Liver (tissue), 3 donors: ENCODE results near the gene BRF1.

Source experiments
- EGR1 ChIP-seq, 2 donors: IDR thresholded peaks; 2 replicates each; pipeline ENCODE4 v1.6.1; 2016 to 2018; ENCODE audit warnings: antibody characterized with exemption in 2 of 2, low read depth in 2 of 2
- GABPA ChIP-seq, 2 donors: IDR thresholded peaks in 1 of 2; conservative IDR thresholded peaks in 1 of 2; 2 replicates each; pipeline ENCODE4 v1.6.1; 2016; ENCODE audit warnings: antibody characterized with exemption in 2 of 2, mild to moderate bottlenecking in 1 of 2, moderate library complexity in 1 of 2
- HNF4A ChIP-seq, 2 donors: conservative IDR thresholded peaks; 2 replicates each; pipeline ENCODE4 v1.6.1; 2016; ENCODE audit warnings: antibody characterized with exemption in 2 of 2, mild to moderate bottlenecking in 2 of 2
- HNF4G ChIP-seq: IDR thresholded peaks from 2 replicates; pipeline ENCODE4 v1.6.1; 2016; ENCODE audit warnings: antibody characterized with exemption
- JUND ChIP-seq, 2 donors: IDR thresholded peaks; 2 replicates each; pipeline ENCODE4 v1.6.1; 2016; ENCODE audit warnings: antibody characterized with exemption in 2 of 2
- RAD21 ChIP-seq, 2 donors: IDR thresholded peaks; 2 replicates each; pipeline ENCODE4 v1.6.1; 2016; ENCODE audit warnings: antibody characterized with exemption in 2 of 2, mild to moderate bottlenecking in 2 of 2
- SP1 ChIP-seq: IDR thresholded peaks from 2 replicates; pipeline ENCODE4 v1.6.1; 2018; ENCODE audit warnings: antibody characterized with exemption, mild to moderate bottlenecking
- TAF1 ChIP-seq: conservative IDR thresholded peaks from 2 replicates; pipeline ENCODE4 v1.6.1; 2016; ENCODE audit warnings: antibody characterized with exemption, mild to moderate bottlenecking
- YY1 ChIP-seq: IDR thresholded peaks from 2 replicates; pipeline ENCODE4 v1.6.1; 2016; ENCODE audit warnings: antibody characterized with exemption, mild to moderate bottlenecking
- ZBTB33 ChIP-seq: IDR thresholded peaks from 2 replicates; pipeline ENCODE4 v1.6.1; 2016; ENCODE audit warnings: antibody characterized with exemption
- TF ChIP-seq, protein P1 (sequence below): fragments of 150-350 bp; IDR thresholded peaks from 2 replicates; pipeline ENCODE4 v1.5.1; 2017; ENCODE audit warnings: improper control_type of control experiment, low read depth, low read length; ENCODE audit not compliant: missing input control
- TF ChIP-seq, protein P2 (sequence below): IDR thresholded peaks from 2 replicates; pipeline ENCODE4 v1.6.1; 2016; ENCODE audit warnings: antibody characterized with exemption, mild to moderate bottlenecking
- donor health status: healthy.
- donor health status: healthy.

- TF ChIP-seq, protein P1, sequence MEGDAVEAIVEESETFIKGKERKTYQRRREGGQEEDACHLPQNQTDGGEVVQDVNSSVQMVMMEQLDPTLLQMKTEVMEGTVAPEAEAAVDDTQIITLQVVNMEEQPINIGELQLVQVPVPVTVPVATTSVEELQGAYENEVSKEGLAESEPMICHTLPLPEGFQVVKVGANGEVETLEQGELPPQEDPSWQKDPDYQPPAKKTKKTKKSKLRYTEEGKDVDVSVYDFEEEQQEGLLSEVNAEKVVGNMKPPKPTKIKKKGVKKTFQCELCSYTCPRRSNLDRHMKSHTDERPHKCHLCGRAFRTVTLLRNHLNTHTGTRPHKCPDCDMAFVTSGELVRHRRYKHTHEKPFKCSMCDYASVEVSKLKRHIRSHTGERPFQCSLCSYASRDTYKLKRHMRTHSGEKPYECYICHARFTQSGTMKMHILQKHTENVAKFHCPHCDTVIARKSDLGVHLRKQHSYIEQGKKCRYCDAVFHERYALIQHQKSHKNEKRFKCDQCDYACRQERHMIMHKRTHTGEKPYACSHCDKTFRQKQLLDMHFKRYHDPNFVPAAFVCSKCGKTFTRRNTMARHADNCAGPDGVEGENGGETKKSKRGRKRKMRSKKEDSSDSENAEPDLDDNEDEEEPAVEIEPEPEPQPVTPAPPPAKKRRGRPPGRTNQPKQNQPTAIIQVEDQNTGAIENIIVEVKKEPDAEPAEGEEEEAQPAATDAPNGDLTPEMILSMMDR, result peak; percentile 89
- TF ChIP-seq SP1, result no peak
- TF ChIP-seq JUND (IDR thresholded peaks at IDR 0.05), result no peak
- TF ChIP-seq RAD21 (IDR thresholded peaks at IDR 0.05), result peak; percentile 80 to 86
- no peak for TF ChIP-seq TAF1
- no peak for TF ChIP-seq GABPA (IDR thresholded peaks at IDR 0.05 in 1 of 2, conservative IDR thresholded peaks at IDR 0.05 in 1 of 2)
- TF ChIP-seq, protein P2, sequence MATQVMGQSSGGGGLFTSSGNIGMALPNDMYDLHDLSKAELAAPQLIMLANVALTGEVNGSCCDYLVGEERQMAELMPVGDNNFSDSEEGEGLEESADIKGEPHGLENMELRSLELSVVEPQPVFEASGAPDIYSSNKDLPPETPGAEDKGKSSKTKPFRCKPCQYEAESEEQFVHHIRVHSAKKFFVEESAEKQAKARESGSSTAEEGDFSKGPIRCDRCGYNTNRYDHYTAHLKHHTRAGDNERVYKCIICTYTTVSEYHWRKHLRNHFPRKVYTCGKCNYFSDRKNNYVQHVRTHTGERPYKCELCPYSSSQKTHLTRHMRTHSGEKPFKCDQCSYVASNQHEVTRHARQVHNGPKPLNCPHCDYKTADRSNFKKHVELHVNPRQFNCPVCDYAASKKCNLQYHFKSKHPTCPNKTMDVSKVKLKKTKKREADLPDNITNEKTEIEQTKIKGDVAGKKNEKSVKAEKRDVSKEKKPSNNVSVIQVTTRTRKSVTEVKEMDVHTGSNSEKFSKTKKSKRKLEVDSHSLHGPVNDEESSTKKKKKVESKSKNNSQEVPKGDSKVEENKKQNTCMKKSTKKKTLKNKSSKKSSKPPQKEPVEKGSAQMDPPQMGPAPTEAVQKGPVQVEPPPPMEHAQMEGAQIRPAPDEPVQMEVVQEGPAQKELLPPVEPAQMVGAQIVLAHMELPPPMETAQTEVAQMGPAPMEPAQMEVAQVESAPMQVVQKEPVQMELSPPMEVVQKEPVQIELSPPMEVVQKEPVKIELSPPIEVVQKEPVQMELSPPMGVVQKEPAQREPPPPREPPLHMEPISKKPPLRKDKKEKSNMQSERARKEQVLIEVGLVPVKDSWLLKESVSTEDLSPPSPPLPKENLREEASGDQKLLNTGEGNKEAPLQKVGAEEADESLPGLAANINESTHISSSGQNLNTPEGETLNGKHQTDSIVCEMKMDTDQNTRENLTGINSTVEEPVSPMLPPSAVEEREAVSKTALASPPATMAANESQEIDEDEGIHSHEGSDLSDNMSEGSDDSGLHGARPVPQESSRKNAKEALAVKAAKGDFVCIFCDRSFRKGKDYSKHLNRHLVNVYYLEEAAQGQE, result no peak
- TF ChIP-seq HNF4A (conservative IDR thresholded peaks at IDR 0.05), result no peak
- no peak for TF ChIP-seq HNF4G
- TF ChIP-seq YY1, result no peak
- no peak for TF ChIP-seq ZBTB33
- no peak for TF ChIP-seq EGR1 (IDR thresholded peaks at IDR 0.05; ENCODE audit: low read depth in 2 of 2)
Observed at GRCh38 chr14:105203057-105203531, 97.7 kb downstream of the BRF1 start.
